HG03139 (cell line): ENCODE data around the gene LTBP3.
"Not testable (repeated sequence)": the region's sequence is repeated elsewhere in the genome, so short reads cannot be mapped to it uniquely, and the experiment has no call there.

Source experiments
- ATAC-seq: cut with Tn5 transposase; IDR thresholded peaks from one replicate; pipeline ENCODE4 v1.9.1; 2021; ENCODE audit not compliant: unreplicated experiment

Gene LTBP3

GRCh38 chr11:65538232-65538914, 19.8 kb downstream of the LTBP3 start:
- ATAC-seq, result no peak

GRCh38 chr11:65537620-65538231, 20.4 kb downstream of the LTBP3 start:
- no peak for ATAC-seq

- no peak for ATAC-seq
These were observed 20.9 kb downstream of the LTBP3 start for GRCh38 chr11:65537296-65537597.

GRCh38 chr11:65536412-65537295, 21.5 kb downstream of the LTBP3 start:
- ATAC-seq, result no peak

GRCh38 chr11:65535102-65535501, 23.1 kb downstream of the LTBP3 start:
- ATAC-seq, result no peak

GRCh38 chr11:65532388-65533064, 25.6 kb downstream of the LTBP3 start:
- ATAC-seq, result no peak

- ATAC-seq, result no peak
These were observed 28.0 kb downstream of the LTBP3 start for GRCh38 chr11:65530157-65530496.

- ATAC-seq, result no peak
These were observed 28.5 kb downstream of the LTBP3 start for GRCh38 chr11:65529475-65530156.

- ATAC-seq, result no peak
These were observed 29.3 kb downstream of the LTBP3 start for GRCh38 chr11:65528819-65529350.

- ATAC-seq, result no peak
These were observed 31.4 kb downstream of the LTBP3 start for GRCh38 chr11:65526744-65527143.

- no peak for ATAC-seq
These were observed 32.3 kb downstream of the LTBP3 start for GRCh38 chr11:65525546-65526480.

- ATAC-seq, result no peak
These were observed 33.2 kb downstream of the LTBP3 start, which contains the start of gene SCYL1 for GRCh38 chr11:65524741-65525545. Gene SCYL1 (plus strand): TSS chr11:65525083. CDS start chr11:65525154, 71 bp downstream.

GRCh38 chr11:65524014-65524740, 34.0 kb downstream of the LTBP3 start:
- no peak for ATAC-seq

GRCh38 chr11:65523631-65523968, 34.6 kb downstream of the LTBP3 start:
- not testable (repeated sequence) for ATAC-seq

GRCh38 chr11:65522718-65523630, 35.2 kb downstream of the LTBP3 start:
- ATAC-seq, result not testable (repeated sequence)

GRCh38 chr11:65521777-65522521, 36.2 kb downstream of the LTBP3 start:
- ATAC-seq, result not testable (repeated sequence)
